KBM-7 (cell line): ENCODE measurements around the gene CDC42EP3.

Experiments used
- DNase-seq: peaks from one replicate; pipeline ENCODE4 v3.0.0-alpha.2; 2015
- in situ Hi-C: fragments of 300-500 bp; cut with MboI; formaldehyde crosslinking; loops from 2 replicates; pipeline ENCODE4 v1.14.3; 2020; ENCODE audit warnings: low sequenced_read_pairs, low pct_unique_long_range_greater_than_20kb, mixed read lengths

Gene CDC42EP3

GRCh38 chr2:37602702-37603101 is 68.7 kb downstream of the CDC42EP3 start:
- in situ Hi-C loops, result no loop called here
- no peak for DNase-seq

- no peak for DNase-seq
Observed at GRCh38 chr2:37602040-37602439, 69.4 kb downstream of the CDC42EP3 start.

GRCh38 chr2:37601569-37601968 is 69.9 kb downstream of the CDC42EP3 start:
- in situ Hi-C loops, result no loop called here
- DNase-seq, result no peak

More at GRCh38 chr2:37602040-37602439, 69.4 kb downstream of the CDC42EP3 start:
- in situ Hi-C loops, result no loop called here

- in situ Hi-C loops, result no loop called here
- DNase-seq, result peak; percentile 32
Observed at GRCh38 chr2:37600735-37601134, 70.7 kb downstream of the CDC42EP3 start.

GRCh38 chr2:37599688-37600525 is 71.5 kb downstream of the CDC42EP3 start:
- no peak for DNase-seq
- in situ Hi-C loops, result no loop called here

- no peak for DNase-seq
- in situ Hi-C loops, result no loop called here
Observed at GRCh38 chr2:37593694-37594093, 77.7 kb downstream of the CDC42EP3 start.

GRCh38 chr2:37593024-37593423 is 78.4 kb downstream of the CDC42EP3 start:
- no peak for DNase-seq
- in situ Hi-C loops, result no loop called here
